ENCODE data around the gene MYO15B. TPM values are rescaled to one million over a fixed set of nuclear protein-coding genes. Genes with fewer than 3 reads are reported as not detected.

The MYO15B gene
- total and polyA plus RNA-seq, 2 of the 13 experiments (the other 11 are each of a cell fraction or from before 2014, with no cell fraction given) = 2.8 to 8.1 TPM

DNA sequence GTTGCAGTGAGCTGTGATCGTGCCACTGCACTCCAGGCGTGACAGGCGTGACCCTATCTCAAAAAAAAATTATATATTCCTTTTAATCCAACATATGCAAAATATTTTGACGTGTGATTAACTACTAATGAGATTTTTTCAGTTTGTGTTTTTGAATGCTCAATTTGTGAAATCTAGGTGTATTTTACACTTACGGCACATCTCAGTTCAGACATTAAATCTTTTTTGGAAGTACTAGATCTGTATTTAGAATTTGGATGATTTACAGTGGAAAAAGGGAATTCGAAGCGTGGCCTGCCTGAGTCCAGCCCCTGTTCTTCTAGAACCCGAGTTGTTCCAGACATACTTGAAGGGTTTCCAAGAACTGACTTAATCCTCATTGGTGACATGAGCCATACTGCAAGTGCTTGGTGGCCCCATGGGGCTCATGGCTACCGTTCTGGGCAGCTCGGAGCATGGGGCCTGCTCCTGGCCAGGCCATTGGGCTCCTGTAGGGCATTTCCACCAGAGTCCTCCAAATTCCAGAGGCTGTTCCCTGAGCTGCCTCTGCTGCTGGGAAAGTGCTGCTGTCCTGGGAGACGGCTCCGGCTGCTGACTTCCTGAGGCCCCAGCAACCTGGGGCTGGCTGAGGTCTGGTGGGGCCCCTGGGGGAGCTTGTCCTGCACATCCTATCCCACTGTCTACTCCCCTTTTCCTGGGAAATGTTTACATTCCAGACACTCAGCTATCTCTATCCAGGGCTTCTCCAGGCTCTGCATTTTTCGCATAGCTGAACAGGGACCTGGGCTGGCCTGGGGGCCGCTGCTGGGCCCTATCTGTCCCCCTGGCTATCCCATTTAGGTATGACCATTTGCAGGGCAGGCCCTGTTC, 34.9 kb upstream of the MYO15B start (continued):
- 0 out of 2 replicates have a peak, but pooled peaks have one; percentile 24 for TF ChIP-seq MAF1 (CRISPR knock-in tag; IDR thresholded peaks at IDR 0.05; ENCODE audit: borderline replicate concordance)
- no peak for TF ChIP-seq ZNF616 (CRISPR knock-in tag; IDR thresholded peaks at IDR 0.05; ENCODE audit: low read depth)
- TF ChIP-seq MED1 (CRISPR knock-in tag; IDR thresholded peaks at IDR 0.05) = peak; percentile 75; the same call in 1 of the 2 replicates
- TF ChIP-seq, protein P1, sequence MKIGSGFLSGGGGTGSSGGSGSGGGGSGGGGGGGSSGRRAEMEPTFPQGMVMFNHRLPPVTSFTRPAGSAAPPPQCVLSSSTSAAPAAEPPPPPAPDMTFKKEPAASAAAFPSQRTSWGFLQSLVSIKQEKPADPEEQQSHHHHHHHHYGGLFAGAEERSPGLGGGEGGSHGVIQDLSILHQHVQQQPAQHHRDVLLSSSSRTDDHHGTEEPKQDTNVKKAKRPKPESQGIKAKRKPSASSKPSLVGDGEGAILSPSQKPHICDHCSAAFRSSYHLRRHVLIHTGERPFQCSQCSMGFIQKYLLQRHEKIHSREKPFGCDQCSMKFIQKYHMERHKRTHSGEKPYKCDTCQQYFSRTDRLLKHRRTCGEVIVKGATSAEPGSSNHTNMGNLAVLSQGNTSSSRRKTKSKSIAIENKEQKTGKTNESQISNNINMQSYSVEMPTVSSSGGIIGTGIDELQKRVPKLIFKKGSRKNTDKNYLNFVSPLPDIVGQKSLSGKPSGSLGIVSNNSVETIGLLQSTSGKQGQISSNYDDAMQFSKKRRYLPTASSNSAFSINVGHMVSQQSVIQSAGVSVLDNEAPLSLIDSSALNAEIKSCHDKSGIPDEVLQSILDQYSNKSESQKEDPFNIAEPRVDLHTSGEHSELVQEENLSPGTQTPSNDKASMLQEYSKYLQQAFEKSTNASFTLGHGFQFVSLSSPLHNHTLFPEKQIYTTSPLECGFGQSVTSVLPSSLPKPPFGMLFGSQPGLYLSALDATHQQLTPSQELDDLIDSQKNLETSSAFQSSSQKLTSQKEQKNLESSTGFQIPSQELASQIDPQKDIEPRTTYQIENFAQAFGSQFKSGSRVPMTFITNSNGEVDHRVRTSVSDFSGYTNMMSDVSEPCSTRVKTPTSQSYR (CRISPR knock-in tag; IDR thresholded peaks at IDR 0.05; ENCODE audit: borderline replicate concordance) = peak; percentile 47; the same call in 1 of the 2 replicates
- TF ChIP-seq THYN1 (CRISPR knock-in tag; IDR thresholded peaks at IDR 0.05; ENCODE audit: borderline replicate concordance, low read depth) = no peak
- TF ChIP-seq NCOA2 (CRISPR knock-in tag; IDR thresholded peaks at IDR 0.05) = peak; percentile 81
- TF ChIP-seq ZNF788 (CRISPR knock-in tag; IDR thresholded peaks at IDR 0.05; ENCODE audit: borderline replicate concordance) = peak; percentile 66; the same call in 1 of the 2 replicates
- peak; percentile 31 for TF ChIP-seq ASH2L (IDR thresholded peaks at IDR 0.05; ENCODE audit: insufficient read length, low read depth, low read length)
- no peak for TF ChIP-seq ZNF224 (CRISPR knock-in tag; IDR thresholded peaks at IDR 0.05)
- no peak for TF ChIP-seq KAT2B (IDR thresholded peaks at IDR 0.05; ENCODE audit: borderline replicate concordance, low read depth, low read length)
- TF ChIP-seq, protein P2, sequence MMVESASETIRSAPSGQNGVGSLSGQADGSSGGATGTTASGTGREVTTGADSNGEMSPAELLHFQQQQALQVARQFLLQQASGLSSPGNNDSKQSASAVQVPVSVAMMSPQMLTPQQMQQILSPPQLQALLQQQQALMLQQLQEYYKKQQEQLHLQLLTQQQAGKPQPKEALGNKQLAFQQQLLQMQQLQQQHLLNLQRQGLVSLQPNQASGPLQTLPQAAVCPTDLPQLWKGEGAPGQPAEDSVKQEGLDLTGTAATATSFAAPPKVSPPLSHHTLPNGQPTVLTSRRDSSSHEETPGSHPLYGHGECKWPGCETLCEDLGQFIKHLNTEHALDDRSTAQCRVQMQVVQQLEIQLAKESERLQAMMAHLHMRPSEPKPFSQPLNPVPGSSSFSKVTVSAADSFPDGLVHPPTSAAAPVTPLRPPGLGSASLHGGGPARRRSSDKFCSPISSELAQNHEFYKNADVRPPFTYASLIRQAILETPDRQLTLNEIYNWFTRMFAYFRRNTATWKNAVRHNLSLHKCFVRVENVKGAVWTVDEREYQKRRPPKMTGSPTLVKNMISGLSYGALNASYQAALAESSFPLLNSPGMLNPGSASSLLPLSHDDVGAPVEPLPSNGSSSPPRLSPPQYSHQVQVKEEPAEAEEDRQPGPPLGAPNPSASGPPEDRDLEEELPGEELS (CRISPR knock-in tag; IDR thresholded peaks at IDR 0.05) = peak; percentile 75
- TF ChIP-seq, protein P3, sequence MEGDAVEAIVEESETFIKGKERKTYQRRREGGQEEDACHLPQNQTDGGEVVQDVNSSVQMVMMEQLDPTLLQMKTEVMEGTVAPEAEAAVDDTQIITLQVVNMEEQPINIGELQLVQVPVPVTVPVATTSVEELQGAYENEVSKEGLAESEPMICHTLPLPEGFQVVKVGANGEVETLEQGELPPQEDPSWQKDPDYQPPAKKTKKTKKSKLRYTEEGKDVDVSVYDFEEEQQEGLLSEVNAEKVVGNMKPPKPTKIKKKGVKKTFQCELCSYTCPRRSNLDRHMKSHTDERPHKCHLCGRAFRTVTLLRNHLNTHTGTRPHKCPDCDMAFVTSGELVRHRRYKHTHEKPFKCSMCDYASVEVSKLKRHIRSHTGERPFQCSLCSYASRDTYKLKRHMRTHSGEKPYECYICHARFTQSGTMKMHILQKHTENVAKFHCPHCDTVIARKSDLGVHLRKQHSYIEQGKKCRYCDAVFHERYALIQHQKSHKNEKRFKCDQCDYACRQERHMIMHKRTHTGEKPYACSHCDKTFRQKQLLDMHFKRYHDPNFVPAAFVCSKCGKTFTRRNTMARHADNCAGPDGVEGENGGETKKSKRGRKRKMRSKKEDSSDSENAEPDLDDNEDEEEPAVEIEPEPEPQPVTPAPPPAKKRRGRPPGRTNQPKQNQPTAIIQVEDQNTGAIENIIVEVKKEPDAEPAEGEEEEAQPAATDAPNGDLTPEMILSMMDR (CRISPR knock-in tag; IDR thresholded peaks at IDR 0.05) = peak; percentile 39
- TF ChIP-seq NFE2L2 (IDR thresholded peaks at IDR 0.05; ENCODE audit: low read length) = no peak
- TF ChIP-seq ZNF430 (CRISPR knock-in tag; IDR thresholded peaks at IDR 0.05) = 0 out of 2 replicates have a peak, but pooled peaks have one; percentile 48
- TF ChIP-seq, protein P4, sequence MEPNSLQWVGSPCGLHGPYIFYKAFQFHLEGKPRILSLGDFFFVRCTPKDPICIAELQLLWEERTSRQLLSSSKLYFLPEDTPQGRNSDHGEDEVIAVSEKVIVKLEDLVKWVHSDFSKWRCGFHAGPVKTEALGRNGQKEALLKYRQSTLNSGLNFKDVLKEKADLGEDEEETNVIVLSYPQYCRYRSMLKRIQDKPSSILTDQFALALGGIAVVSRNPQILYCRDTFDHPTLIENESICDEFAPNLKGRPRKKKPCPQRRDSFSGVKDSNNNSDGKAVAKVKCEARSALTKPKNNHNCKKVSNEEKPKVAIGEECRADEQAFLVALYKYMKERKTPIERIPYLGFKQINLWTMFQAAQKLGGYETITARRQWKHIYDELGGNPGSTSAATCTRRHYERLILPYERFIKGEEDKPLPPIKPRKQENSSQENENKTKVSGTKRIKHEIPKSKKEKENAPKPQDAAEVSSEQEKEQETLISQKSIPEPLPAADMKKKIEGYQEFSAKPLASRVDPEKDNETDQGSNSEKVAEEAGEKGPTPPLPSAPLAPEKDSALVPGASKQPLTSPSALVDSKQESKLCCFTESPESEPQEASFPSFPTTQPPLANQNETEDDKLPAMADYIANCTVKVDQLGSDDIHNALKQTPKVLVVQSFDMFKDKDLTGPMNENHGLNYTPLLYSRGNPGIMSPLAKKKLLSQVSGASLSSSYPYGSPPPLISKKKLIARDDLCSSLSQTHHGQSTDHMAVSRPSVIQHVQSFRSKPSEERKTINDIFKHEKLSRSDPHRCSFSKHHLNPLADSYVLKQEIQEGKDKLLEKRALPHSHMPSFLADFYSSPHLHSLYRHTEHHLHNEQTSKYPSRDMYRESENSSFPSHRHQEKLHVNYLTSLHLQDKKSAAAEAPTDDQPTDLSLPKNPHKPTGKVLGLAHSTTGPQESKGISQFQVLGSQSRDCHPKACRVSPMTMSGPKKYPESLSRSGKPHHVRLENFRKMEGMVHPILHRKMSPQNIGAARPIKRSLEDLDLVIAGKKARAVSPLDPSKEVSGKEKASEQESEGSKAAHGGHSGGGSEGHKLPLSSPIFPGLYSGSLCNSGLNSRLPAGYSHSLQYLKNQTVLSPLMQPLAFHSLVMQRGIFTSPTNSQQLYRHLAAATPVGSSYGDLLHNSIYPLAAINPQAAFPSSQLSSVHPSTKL (CRISPR knock-in tag; IDR thresholded peaks at IDR 0.05) = peak; percentile 65; the same call in 1 of the 2 replicates

Measured in HepG2 (cell line).